Neuronal stem cell (in vitro differentiated cells): ENCODE data around the gene LTBP3.
A peak's percentile ranks its signal among the peaks of the same experiment; 100 is the strongest.

Experiments
- DNase-seq: peaks from one replicate; pipeline ENCODE4 v3.0.0-alpha.2; 2013; ENCODE audit warnings: low spot score
- H2AFZ ChIP-seq: one replicate; pipeline ENCODE4 v1.6.1; 2013; ENCODE audit warnings: mild to moderate bottlenecking, low read length, inconsistent platforms
- H2AK5ac ChIP-seq: 2 replicates; pipeline ENCODE4 v1.6.1; 2013; ENCODE audit warnings: low read depth, mild to moderate bottlenecking, inconsistent platforms, low read length, moderate library complexity, mixed read lengths
- H2BK120ac ChIP-seq: 2 replicates; pipeline ENCODE4 v1.6.1; 2013; ENCODE audit warnings: low read depth, mild to moderate bottlenecking, inconsistent platforms, low read length, moderate library complexity, mixed read lengths
- H2BK12ac ChIP-seq: one replicate; pipeline ENCODE4 v1.6.1; 2013; ENCODE audit warnings: low read length, inconsistent platforms
- H2BK15ac ChIP-seq: 2 replicates; pipeline ENCODE4 v1.6.1; 2013; ENCODE audit warnings: mild to moderate bottlenecking, low read length, inconsistent platforms, mixed read lengths
- H2BK5ac ChIP-seq: one replicate; pipeline ENCODE4 v1.6.1; 2013; ENCODE audit warnings: inconsistent platforms, mild to moderate bottlenecking, low read length, moderate library complexity
- H3K14ac ChIP-seq: one replicate; pipeline ENCODE4 v1.6.1; 2013; ENCODE audit warnings: low read length, inconsistent platforms
- H3K18ac ChIP-seq: 2 replicates; pipeline ENCODE4 v1.6.1; 2013; ENCODE audit warnings: low read length, inconsistent platforms
- H3K23ac ChIP-seq: 2 replicates; pipeline ENCODE4 v1.6.1; 2013; ENCODE audit warnings: low read depth, mild to moderate bottlenecking, mixed read lengths, low read length, inconsistent platforms; ENCODE audit not compliant: poor library complexity
- H3K27ac ChIP-seq: replicated peaks from 3 replicates; pipeline ENCODE4 v1.5.1; 2013; ENCODE audit warnings: low read length, inconsistent platforms
- H3K27me3 ChIP-seq, 3 experiments: 2 replicates each; pipeline ENCODE4 v1.6.1; 2013; ENCODE audit warnings: low read length in 3 of 3, mild to moderate bottlenecking in 2 of 3, inconsistent platforms in 1 of 3, low read depth in 1 of 3, mixed read lengths in 1 of 3, moderate library complexity in 1 of 3; ENCODE audit not compliant: control insufficient read depth in 3 of 3, insufficient read depth in 3 of 3
- H3K36me3 ChIP-seq, 2 donors: replicated peaks in 1 of 2; 2 replicates each; pipeline ENCODE4 v1.6.1; 2013; ENCODE audit warnings: low read length in 2 of 2; ENCODE audit not compliant: control insufficient read depth in 2 of 2, insufficient read depth in 2 of 2
- H3K4ac ChIP-seq: 2 replicates; pipeline ENCODE4 v1.6.1; 2013; ENCODE audit warnings: inconsistent platforms, mild to moderate bottlenecking, low read length, moderate library complexity
- H3K4me1 ChIP-seq, 2 donors: 1 replicate in 1 of 2; 2 replicates in 1 of 2; pipeline ENCODE4 v1.6.1; 2013; ENCODE audit warnings: low read length in 2 of 2, low read depth in 1 of 2; ENCODE audit not compliant: control insufficient read depth in 2 of 2, insufficient read depth in 1 of 2
- H3K4me2 ChIP-seq: one replicate; pipeline ENCODE4 v1.6.1; 2013; ENCODE audit warnings: mild to moderate bottlenecking, low read length, inconsistent platforms; ENCODE audit not compliant: insufficient read depth, poor library complexity, severe bottlenecking
- H3K4me3 ChIP-seq, 2 donors: 2 replicates each; pipeline ENCODE4 v1.5.1; 2013; ENCODE audit warnings: low read length in 2 of 2, mild to moderate bottlenecking in 2 of 2, inconsistent platforms in 1 of 2, moderate library complexity in 1 of 2
- H3K79me1 ChIP-seq: one replicate; pipeline ENCODE4 v1.6.1; 2013; ENCODE audit warnings: low read depth, mild to moderate bottlenecking, inconsistent platforms, low read length, moderate library complexity
- H3K9ac ChIP-seq: one replicate; pipeline ENCODE4 v1.6.1; 2013; ENCODE audit warnings: mild to moderate bottlenecking, low read depth, low read length, inconsistent platforms; ENCODE audit not compliant: poor library complexity
- H3K9me3 ChIP-seq, 2 donors: replicated peaks in 1 of 2; 2 replicates each; pipeline versions ENCODE3 to v1.6.1; 2013; ENCODE audit warnings: low read length in 2 of 2, mild to moderate bottlenecking in 2 of 2, inconsistent platforms in 1 of 2, low read depth in 1 of 2, mixed read lengths in 1 of 2, moderate library complexity in 1 of 2; ENCODE audit not compliant: control insufficient read depth in 2 of 2, insufficient read depth in 1 of 2
- H4K8ac ChIP-seq: one replicate; pipeline ENCODE4 v1.6.1; 2013; ENCODE audit warnings: low read depth, mild to moderate bottlenecking, inconsistent platforms, low read length, moderate library complexity
- H4K91ac ChIP-seq: one replicate; pipeline ENCODE4 v1.6.1; 2013; ENCODE audit warnings: low read length, low read depth, mild to moderate bottlenecking, inconsistent platforms; ENCODE audit not compliant: poor library complexity
- WGBS, 2 donors: extraction: QIAGEN DNeasy Blood & Tissue Kit; methylation state at CpG; one replicate each; pipeline ENCODE4 v1.1.7; 2013; ENCODE audit warnings: missing lambda C conversion rate in 2 of 2, mixed read lengths in 1 of 2; ENCODE audit not compliant: insufficient read length in 2 of 2, insufficient replicate concordance in 1 of 2; ENCODE audit errors: extremely low coverage in 2 of 2; 5-methylcytosine and 5-hydroxymethylcytosine counted together

LTBP3 gene

DNA sequence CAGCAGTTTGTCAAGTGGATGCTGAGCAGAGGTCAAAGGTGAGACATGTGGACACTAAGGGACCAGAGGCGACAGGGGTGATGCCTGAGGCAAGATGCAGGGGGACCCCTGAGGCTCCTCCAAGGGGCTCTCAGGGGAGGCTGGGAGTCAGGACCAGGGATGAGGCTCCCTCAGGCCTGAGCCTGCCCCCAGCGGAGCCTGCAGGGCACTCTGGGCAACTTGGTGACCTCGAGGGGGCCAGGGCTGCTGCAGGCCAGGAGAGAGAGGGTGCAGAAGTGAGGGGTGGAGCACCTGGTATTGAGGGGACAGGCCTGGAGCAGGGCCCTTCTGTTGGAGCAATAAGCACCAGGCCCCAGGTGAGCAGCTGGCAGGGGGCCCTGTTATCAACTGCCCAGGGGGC lies 23.8 kb upstream of the LTBP3 start:
- Histone ChIP-seq H2AK5ac (no peak overlapping the region), H2BK12ac (no peak overlapping the region), H2AFZ (no peak overlapping the region), H4K91ac (no peak overlapping the region), H3K27ac (no peak overlapping the region), H3K4me2 (no peak overlapping the region), H4K8ac (no peak overlapping the region), H3K36me3 (no peaks in the 10 kb centered on the region), H3K27me3 (peaks cover 0 to 28% (median 0%) of the 10 kb centered on the region in 3 experiments), H3K9ac (no peak overlapping the region), H3K14ac (no peak overlapping the region), H2BK5ac (no peak overlapping the region), H3K4me1 (peaks cover 12 to 36% of the 10 kb centered on the region in 2 donors), H3K9me3 (no peaks in the 10 kb centered on the region), H3K23ac (no peak overlapping the region), H3K4ac (peak overlapping the region; percentile 39), H3K79me1 (no peaks in the 10 kb centered on the region), H2BK15ac (peak overlapping the region; percentile 54), H2BK120ac (no peak overlapping the region), H3K4me3 (no peak overlapping the region), H3K18ac (no peak overlapping the region)
- no peak for DNase-seq
- WGBS, 2 donors, result no CpG with 5 or more reads among the region's 3 CpGs

DNA sequence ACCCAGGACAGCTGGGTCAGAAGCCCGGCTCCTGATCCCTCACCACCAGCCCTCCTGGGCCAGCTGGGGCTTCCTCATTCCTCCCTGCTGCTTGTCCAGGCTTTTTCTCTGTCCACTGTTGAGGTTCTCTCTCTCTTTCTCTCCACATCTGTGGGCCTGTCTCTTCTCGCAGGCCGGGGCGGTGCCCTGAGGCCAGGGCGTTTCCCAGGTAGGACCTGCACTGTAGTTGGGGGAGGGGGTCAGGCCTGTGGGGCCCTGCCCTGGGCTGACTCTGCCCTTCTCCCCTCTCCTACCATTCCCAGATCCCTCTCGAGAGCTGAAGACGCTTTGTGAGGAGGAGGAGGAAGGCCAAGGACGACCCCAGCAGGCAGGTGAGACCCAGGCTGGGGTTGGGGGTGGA lies 22.6 kb upstream of the LTBP3 start:
- no peak overlapping the region for H2BK5ac ChIP-seq
- H4K91ac ChIP-seq, result no peak overlapping the region
- no peak overlapping the region for H4K8ac ChIP-seq
- H3K79me1 ChIP-seq, result no peaks in the 10 kb centered on the region
- no peak overlapping the region for H3K27ac ChIP-seq
- no peak overlapping the region for H3K4ac ChIP-seq
- no peak overlapping the region for H2AK5ac ChIP-seq
- DNase-seq, result no peak
- H3K14ac ChIP-seq, result no peak overlapping the region
- no CpG with 5 or more reads among the region's 8 CpGs for WGBS, 2 donors
- H2BK15ac ChIP-seq, result no peak overlapping the region
- H2BK12ac ChIP-seq, result no peak overlapping the region
- no peak overlapping the region for H2AFZ ChIP-seq
- peaks cover 0 to 33% (median 0%) of the 10 kb centered on the region in 3 experiments for H3K27me3 ChIP-seq
- no peak overlapping the region for H2BK120ac ChIP-seq
- H3K18ac ChIP-seq, result no peak overlapping the region
- H3K9me3 ChIP-seq, result no peaks in the 10 kb centered on the region
- no peak overlapping the region for H3K4me2 ChIP-seq
- peaks cover 9 to 35% of the 10 kb centered on the region in 2 donors for H3K4me1 ChIP-seq
- no peaks in the 10 kb centered on the region for H3K36me3 ChIP-seq
- H3K4me3 ChIP-seq, result no peak overlapping the region
- no peak overlapping the region for H3K9ac ChIP-seq
- H3K23ac ChIP-seq, result no peak overlapping the region

DNA sequence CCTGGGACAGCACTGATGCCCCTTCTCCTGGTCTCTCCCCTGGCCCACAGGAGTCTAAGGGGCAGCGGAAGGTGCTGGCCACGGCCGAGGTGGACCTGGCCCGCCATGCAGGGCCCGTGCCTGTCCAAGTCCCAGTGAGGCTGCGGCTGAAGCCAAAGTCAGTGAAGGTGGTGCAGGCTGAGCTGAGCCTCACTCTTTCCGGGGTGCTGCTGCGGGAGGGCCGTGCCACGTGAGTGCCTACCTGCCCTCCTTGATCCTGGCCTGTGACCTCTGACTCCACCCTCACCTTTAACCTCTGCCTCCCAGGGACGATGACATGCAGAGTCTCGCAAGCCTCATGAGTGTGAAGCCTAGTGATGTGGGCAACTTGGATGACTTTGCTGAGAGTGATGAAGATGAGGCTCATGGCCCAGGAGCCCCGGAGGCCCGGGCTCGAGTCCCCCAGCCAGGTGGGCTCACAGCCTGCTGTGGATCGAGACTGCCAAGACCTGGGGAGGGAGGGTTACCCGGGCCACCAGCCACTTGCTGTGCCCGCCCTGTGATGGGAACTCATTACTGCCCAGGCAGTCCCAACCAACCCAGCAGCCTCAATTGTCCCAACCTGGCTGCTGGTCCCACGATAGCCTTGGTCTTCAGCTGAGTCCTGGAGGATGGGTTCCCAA lies 22.0 kb upstream of the LTBP3 start:
- no peak overlapping the region for H4K8ac ChIP-seq
- H3K4me3 ChIP-seq, result no peak overlapping the region
- H3K9me3 ChIP-seq, result no peaks in the 10 kb centered on the region
- H3K14ac ChIP-seq, result no peak overlapping the region
- peaks cover 0 to 32% (median 0%) of the 10 kb centered on the region in 3 experiments for H3K27me3 ChIP-seq
- H2AFZ ChIP-seq, result no peak overlapping the region
- H3K79me1 ChIP-seq, result no peaks in the 10 kb centered on the region
- no peak overlapping the region for H2BK15ac ChIP-seq
- H3K4me1 ChIP-seq, result peaks cover 11 to 35% of the 10 kb centered on the region in 2 donors
- DNase-seq, result no peak
- no peak overlapping the region for H3K9ac ChIP-seq
- H3K18ac ChIP-seq, result no peak overlapping the region
- H2BK5ac ChIP-seq, result no peak overlapping the region
- no peak overlapping the region for H4K91ac ChIP-seq
- H3K27ac ChIP-seq, result no peak overlapping the region
- H3K4me2 ChIP-seq, result no peak overlapping the region
- no peak overlapping the region for H2BK12ac ChIP-seq
- no peak overlapping the region for H2BK120ac ChIP-seq
- H3K36me3 ChIP-seq, result peaks cover 0 to 5% of the 10 kb centered on the region in 2 donors
- no CpG with 5 or more reads among the region's 19 CpGs for WGBS, 2 donors
- H2AK5ac ChIP-seq, result no peak overlapping the region
- H3K4ac ChIP-seq, result no peak overlapping the region
- no peak overlapping the region for H3K23ac ChIP-seq

GRCh38 chr11:65579291-65579690 lies 21.1 kb upstream of the LTBP3 start:
- Histone ChIP-seq H3K27me3 (peaks cover 0 to 31% (median 3%) of the 10 kb centered on the region in 3 experiments), H2BK12ac (no peak overlapping the region), H2AK5ac (no peak overlapping the region), H2BK5ac (no peak overlapping the region), H3K4me3 (no peak overlapping the region), H3K4ac (no peak overlapping the region), H3K36me3 (peaks cover 0 to 11% of the 10 kb centered on the region in 2 donors), H3K4me2 (no peak overlapping the region), H3K23ac (no peak overlapping the region), H3K9ac (no peak overlapping the region), H3K14ac (no peak overlapping the region), H4K8ac (no peak overlapping the region), H3K27ac (no peak overlapping the region), H3K4me1 (peaks cover 11 to 29% of the 10 kb centered on the region in 2 donors), H2BK15ac (peak overlapping the region; percentile 41), H3K79me1 (no peaks in the 10 kb centered on the region), H3K9me3 (no peaks in the 10 kb centered on the region), H2BK120ac (no peak overlapping the region), H3K18ac (no peak overlapping the region), H2AFZ (no peak overlapping the region), H4K91ac (no peak overlapping the region)
- no CpG with 5 or more reads among the region's 4 CpGs for WGBS, 2 donors
- no peak for DNase-seq
